Measurements from ENCODE around the gene RBM22.

DNA sequence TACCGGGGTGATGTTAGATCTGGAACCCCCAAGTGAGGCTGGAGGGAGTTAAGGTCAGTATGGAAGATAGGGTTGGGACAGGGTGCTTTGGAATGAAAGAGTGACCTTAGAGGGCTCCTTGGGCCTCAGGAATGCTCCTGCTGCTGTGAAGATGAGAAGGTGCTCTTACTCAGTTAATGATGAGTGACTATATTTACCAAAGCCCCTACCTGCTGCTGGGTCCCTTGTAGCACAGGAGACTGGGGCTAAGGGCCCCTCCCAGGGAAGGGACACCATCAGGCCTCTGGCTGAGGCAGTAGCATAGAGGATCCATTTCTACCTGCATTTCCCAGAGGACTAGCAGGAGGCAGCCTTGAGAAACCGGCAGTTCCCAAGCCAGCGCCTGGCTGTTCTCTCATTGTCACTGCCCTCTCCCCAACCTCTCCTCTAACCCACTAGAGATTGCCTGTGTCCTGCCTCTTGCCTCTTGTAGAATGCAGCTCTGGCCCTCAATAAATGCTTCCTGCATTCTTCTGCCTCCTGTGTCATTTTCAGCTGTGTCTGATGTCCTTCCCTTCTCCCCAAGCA lies 42.1 kb downstream of the RBM22 start:
- TF ChIP-seq MAFK (IDR thresholded peaks at IDR 0.05; ENCODE audit: low read depth, low read length) (no peak), NFE2L2 (IDR thresholded peaks at IDR 0.05; ENCODE audit: low read depth, low read length) (no peak), MXI1 (IDR thresholded peaks at IDR 0.05; ENCODE audit: borderline replicate concordance, low read depth, low read length) (no peak), RFX5 (IDR thresholded peaks at IDR 0.05; ENCODE audit: low read depth, low read length) (no peak), FOS (IDR thresholded peaks at IDR 0.05; ENCODE audit: low read depth, low read length) (no peak), CEBPB (IDR thresholded peaks at IDR 0.05; ENCODE audit: low read depth, low read length) (no peak), POLR2A (IDR thresholded peaks at IDR 0.05; ENCODE audit: low read depth, low read length) (no peak)
- TF ChIP-seq, protein P1, sequence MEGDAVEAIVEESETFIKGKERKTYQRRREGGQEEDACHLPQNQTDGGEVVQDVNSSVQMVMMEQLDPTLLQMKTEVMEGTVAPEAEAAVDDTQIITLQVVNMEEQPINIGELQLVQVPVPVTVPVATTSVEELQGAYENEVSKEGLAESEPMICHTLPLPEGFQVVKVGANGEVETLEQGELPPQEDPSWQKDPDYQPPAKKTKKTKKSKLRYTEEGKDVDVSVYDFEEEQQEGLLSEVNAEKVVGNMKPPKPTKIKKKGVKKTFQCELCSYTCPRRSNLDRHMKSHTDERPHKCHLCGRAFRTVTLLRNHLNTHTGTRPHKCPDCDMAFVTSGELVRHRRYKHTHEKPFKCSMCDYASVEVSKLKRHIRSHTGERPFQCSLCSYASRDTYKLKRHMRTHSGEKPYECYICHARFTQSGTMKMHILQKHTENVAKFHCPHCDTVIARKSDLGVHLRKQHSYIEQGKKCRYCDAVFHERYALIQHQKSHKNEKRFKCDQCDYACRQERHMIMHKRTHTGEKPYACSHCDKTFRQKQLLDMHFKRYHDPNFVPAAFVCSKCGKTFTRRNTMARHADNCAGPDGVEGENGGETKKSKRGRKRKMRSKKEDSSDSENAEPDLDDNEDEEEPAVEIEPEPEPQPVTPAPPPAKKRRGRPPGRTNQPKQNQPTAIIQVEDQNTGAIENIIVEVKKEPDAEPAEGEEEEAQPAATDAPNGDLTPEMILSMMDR (conservative IDR thresholded peaks at IDR 0.05; ENCODE audit: low read depth, low read length): no peak

Data from IMR-90 (cell line).